AG08395 (cell line): ENCODE data around the gene CYP2E1.
"Not testable (repeated sequence)": the region's sequence is repeated elsewhere in the genome, so short reads cannot be mapped to it uniquely, and the experiment has no call there.

Experiments used
- DNase-seq: peaks from one replicate; pipeline ENCODE4 v3.0.0; 2012; ENCODE audit warnings: mixed read lengths, low spot score

Gene CYP2E1

DNA sequence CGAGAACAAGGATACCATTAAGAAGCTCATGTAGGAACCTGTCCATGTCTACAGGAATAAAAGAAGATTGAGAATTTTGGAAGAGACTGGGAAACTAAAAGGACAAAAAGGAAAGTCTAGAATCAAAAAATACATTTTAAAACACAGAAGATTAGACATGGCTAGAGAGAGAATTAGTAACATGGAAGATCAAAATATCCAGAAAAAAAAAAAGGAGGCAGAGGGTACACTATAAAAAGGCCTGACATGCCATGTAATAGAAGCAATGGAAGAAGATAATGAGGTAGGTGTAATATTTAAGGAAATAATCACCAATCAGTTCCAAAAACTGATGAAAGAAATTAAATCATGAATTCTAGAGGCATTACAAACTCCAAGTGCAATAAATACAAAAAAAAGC lies 46.3 kb downstream of the CYP2E1 start:
- DNase-seq = not testable (repeated sequence)

DNA sequence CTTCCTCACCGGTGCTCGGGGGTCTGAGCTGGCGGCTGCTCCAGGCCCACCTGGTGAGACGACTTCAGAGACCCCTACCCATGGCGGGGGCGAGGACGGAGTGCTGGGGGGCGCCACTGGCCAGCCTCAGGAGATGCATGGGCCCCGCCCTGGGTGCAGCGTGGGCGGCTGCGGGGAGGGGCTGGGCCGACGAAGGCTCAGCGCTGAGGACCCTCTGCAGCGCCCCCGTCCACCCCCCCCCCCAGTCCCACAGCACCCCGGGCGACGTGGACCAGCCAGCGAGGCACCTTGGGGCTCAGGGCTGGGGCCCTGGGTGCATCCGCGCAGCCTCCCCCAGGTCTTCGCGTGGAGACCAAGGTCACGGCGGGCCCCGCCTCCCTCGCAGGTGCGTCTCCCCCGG lies 49.9 kb downstream of the CYP2E1 start:
- not testable (repeated sequence) for DNase-seq
